H9 (cell line): Measurements from ENCODE around the gene ANKRD30BL. TPM values are rescaled to one million over a fixed set of nuclear protein-coding genes. Genes with fewer than 3 reads are reported as not detected.
"Not testable (repeated sequence)": the region's sequence is repeated elsewhere in the genome, so short reads cannot be mapped to it uniquely, and the experiment has no call there.

Source experiments
- DNase-seq: peaks from one replicate; pipeline ENCODE4 v3.0.0-alpha.2; 2017
- H2AFZ ChIP-seq: one replicate; pipeline ENCODE4 v1.6.1; 2013; ENCODE audit warnings: mild to moderate bottlenecking, low read length, control low read depth, moderate library complexity
- H2AK5ac ChIP-seq: 2 replicates; pipeline ENCODE4 v1.6.1; 2013; ENCODE audit warnings: low read length, control low read depth, mixed read lengths; ENCODE audit not compliant: insufficient read length
- H2BK120ac ChIP-seq: one replicate; pipeline ENCODE4 v1.6.1; 2013; ENCODE audit warnings: low read depth, mild to moderate bottlenecking, low read length, control low read depth, inconsistent platforms; ENCODE audit not compliant: poor library complexity, severe bottlenecking
- H2BK12ac ChIP-seq: 2 replicates; pipeline ENCODE4 v1.6.1; 2013; ENCODE audit warnings: low read length, control low read depth, mixed read lengths, low read depth; ENCODE audit not compliant: insufficient read length
- H2BK15ac ChIP-seq: 2 replicates; pipeline ENCODE4 v1.6.1; 2013; ENCODE audit warnings: low read depth, low read length, control low read depth
- H2BK20ac ChIP-seq: one replicate; pipeline ENCODE4 v1.6.1; 2013; ENCODE audit warnings: low read depth, mild to moderate bottlenecking, low read length, control low read depth, inconsistent platforms; ENCODE audit not compliant: poor library complexity, severe bottlenecking
- H2BK5ac ChIP-seq: 2 replicates; pipeline ENCODE4 v1.6.1; 2013; ENCODE audit warnings: low read length, control low read depth, mixed read lengths; ENCODE audit not compliant: insufficient read length
- H3K14ac ChIP-seq: 2 replicates; pipeline ENCODE4 v1.6.1; 2013; ENCODE audit warnings: low read length, control low read depth; ENCODE audit not compliant: insufficient read depth
- H3K18ac ChIP-seq: 2 replicates; pipeline ENCODE4 v1.6.1; 2013; ENCODE audit warnings: low read depth, mild to moderate bottlenecking, mixed read lengths, low read length, control low read depth; ENCODE audit not compliant: insufficient read length
- H3K23ac ChIP-seq: 2 replicates; pipeline ENCODE4 v1.6.1; 2013; ENCODE audit warnings: low read length, control low read depth, mixed read lengths, low read depth; ENCODE audit not compliant: insufficient read length
- H3K23me2 ChIP-seq: 2 replicates; pipeline ENCODE4 v1.6.1; 2013; ENCODE audit warnings: low read depth, mild to moderate bottlenecking, mixed read lengths, low read length, control low read depth; ENCODE audit not compliant: insufficient read length, poor library complexity, severe bottlenecking
- H3K27ac ChIP-seq: 2 replicates; pipeline ENCODE4 v1.5.1; 2013; ENCODE audit warnings: low read length, control low read depth, mixed read lengths, low read depth; ENCODE audit not compliant: insufficient read length
- H3K27me3 ChIP-seq: 2 replicates; pipeline ENCODE4 v1.6.1; 2013; ENCODE audit warnings: low read length, control low read depth, inconsistent platforms; ENCODE audit not compliant: insufficient read depth
- H3K4ac ChIP-seq: 2 replicates; pipeline ENCODE4 v1.6.1; 2013; ENCODE audit warnings: low read depth, mild to moderate bottlenecking, control low read depth, inconsistent platforms, low read length, moderate library complexity
- H3K4me1 ChIP-seq: 2 replicates; pipeline ENCODE4 v1.6.1; 2013; ENCODE audit warnings: low read length, control low read depth, inconsistent platforms; ENCODE audit not compliant: insufficient read depth
- H3K4me2 ChIP-seq: 2 replicates; pipeline ENCODE4 v1.6.1; 2013; ENCODE audit warnings: low read length, control low read depth, mixed read lengths; ENCODE audit not compliant: insufficient read length, insufficient read depth
- H3K56ac ChIP-seq: 2 replicates; pipeline ENCODE4 v1.6.1; 2013; ENCODE audit warnings: low read depth, mild to moderate bottlenecking, mixed read lengths, low read length, control low read depth; ENCODE audit not compliant: insufficient read length
- H3K79me1 ChIP-seq: 2 replicates; pipeline ENCODE4 v1.6.1; 2013; ENCODE audit warnings: low read depth, mild to moderate bottlenecking, moderate library complexity, low read length, control low read depth, inconsistent platforms; ENCODE audit not compliant: insufficient read depth, poor library complexity, severe bottlenecking
- H3K79me2 ChIP-seq: 2 replicates; pipeline ENCODE4 v1.6.1; 2013; ENCODE audit warnings: low read length, control low read depth, inconsistent platforms; ENCODE audit not compliant: insufficient read depth
- H3K9ac ChIP-seq: 2 replicates; pipeline ENCODE4 v1.6.1; 2013; ENCODE audit warnings: low read length, control low read depth, mixed read lengths; ENCODE audit not compliant: insufficient read length; ENCODE audit errors: extremely low read depth
- H3K9me3 ChIP-seq: one replicate; pipeline ENCODE4 v1.6.1; 2013; ENCODE audit warnings: low read depth, low read length, inconsistent platforms; ENCODE audit not compliant: control insufficient read depth
- H3T11ph ChIP-seq: one replicate; pipeline ENCODE4 v1.6.1; 2013; ENCODE audit warnings: mild to moderate bottlenecking, low read length, control low read depth, inconsistent platforms
- H4K20me1 ChIP-seq: one replicate; pipeline ENCODE4 v1.6.1; 2013; ENCODE audit not compliant: control insufficient read depth, insufficient read length, insufficient read depth
- H4K5ac ChIP-seq: 2 replicates; pipeline ENCODE4 v1.6.1; 2013; ENCODE audit warnings: low read depth, mild to moderate bottlenecking, mixed read lengths, low read length, control low read depth; ENCODE audit not compliant: insufficient read length
- H4K8ac ChIP-seq: replicated peaks from 2 replicates; pipeline ENCODE4 v1.6.1; 2013; ENCODE audit warnings: low read length, control low read depth, mixed read lengths, low read depth; ENCODE audit not compliant: insufficient read length
- H4K91ac ChIP-seq: 2 replicates; pipeline ENCODE4 v1.6.1; 2013; ENCODE audit warnings: low read depth, mild to moderate bottlenecking, moderate library complexity, mixed read lengths, low read length, control low read depth; ENCODE audit not compliant: insufficient read length
- H3K27ac Mint-ChIP-seq, 3 experiments: 2 replicates in 2 of 3; 3 replicates in 1 of 3; pipeline ENCODE4 v1.8.0; 2020 to 2021; ENCODE audit warnings: mixed read lengths in 3 of 3, mild to moderate bottlenecking in 1 of 3, moderate library complexity in 1 of 3
- H3K27me3 Mint-ChIP-seq: 2 replicates; pipeline ENCODE4 v1.8.0; 2021; ENCODE audit warnings: low read depth, mild to moderate bottlenecking, moderate library complexity, mixed read lengths
- H3K36me3 Mint-ChIP-seq, 3 experiments: 2 replicates in 2 of 3; 3 replicates in 1 of 3; pipeline ENCODE4 v1.8.0; 2020 to 2021; ENCODE audit warnings: low read depth in 3 of 3, mixed read lengths in 3 of 3; ENCODE audit not compliant: insufficient read depth in 1 of 3
- H3K4me1 Mint-ChIP-seq, 2 experiments: 2 replicates each; pipeline ENCODE4 v1.8.0; 2020; ENCODE audit warnings: mixed read lengths in 2 of 2
- H3K4me3 Mint-ChIP-seq, 2 experiments: 2 replicates in 1 of 2; 3 replicates in 1 of 2; pipeline ENCODE4 v1.8.0; 2020 to 2021; ENCODE audit warnings: mild to moderate bottlenecking in 2 of 2, mixed read lengths in 2 of 2, moderate library complexity in 1 of 2
- H3K9me3 Mint-ChIP-seq, 2 experiments: 2 replicates in 1 of 2; 3 replicates in 1 of 2; pipeline ENCODE4 v1.8.0; 2020; ENCODE audit warnings: mild to moderate bottlenecking in 2 of 2, mixed read lengths in 2 of 2, moderate library complexity in 1 of 2
- WGBS: extraction: QIAGEN DNeasy Blood & Tissue Kit; methylation state at CpG from one replicate; pipeline ENCODE4 v1.1.7; 2013; ENCODE audit warnings: missing lambda C conversion rate, low lambda C conversion rate, mixed read lengths; ENCODE audit not compliant: insufficient read length; ENCODE audit errors: extremely low coverage; 5-methylcytosine and 5-hydroxymethylcytosine counted together
- total RNA-seq: library from RNA; stranded (reverse); gene quantifications from 2 replicates; pipeline ENCODE4 v1.2.1, GENCODE V29; 2021

Gene ANKRD30BL
- total RNA-seq, 1 experiment from 2014 or later = not detected

- not testable (repeated sequence) for H3K27ac ChIP-seq, H3T11ph ChIP-seq, H3K4me3 Mint-ChIP-seq, H3K79me2 ChIP-seq, H3K9ac ChIP-seq, H3K4me1 Mint-ChIP-seq, H3K14ac ChIP-seq, H3K27ac Mint-ChIP-seq, H2AK5ac ChIP-seq, H4K91ac ChIP-seq, H3K23ac ChIP-seq, H3K4me1 ChIP-seq, H3K9me3 ChIP-seq, H3K4me2 ChIP-seq, H2BK20ac ChIP-seq, H3K56ac ChIP-seq, H3K4ac ChIP-seq, H3K79me1 ChIP-seq, DNase-seq, H3K18ac ChIP-seq, H2BK120ac ChIP-seq, H3K9me3 Mint-ChIP-seq, H4K20me1 ChIP-seq, H3K36me3 Mint-ChIP-seq, H3K23me2 ChIP-seq, H2BK5ac ChIP-seq, H3K27me3 Mint-ChIP-seq, H3K27me3 ChIP-seq, H2AFZ ChIP-seq, H2BK12ac ChIP-seq, H4K8ac ChIP-seq, H2BK15ac ChIP-seq, H4K5ac ChIP-seq
- WGBS = no CpG with 5 or more reads among the region's 33 CpGs
Measured at GRCh38 chr2:132162125-132162660, 441 bp upstream of the ANKRD30BL start.
